HepG2 (cell line): ENCODE measurements around the gene COG5. TPM values are rescaled to one million over a fixed set of nuclear protein-coding genes. Genes with fewer than 3 reads are reported as not detected.

ENCODE experiments used
- ATF3 ChIP-seq: sonication (generic); formaldehyde crosslinking; IDR thresholded peaks from 2 replicates; pipeline ENCODE4 v1.4.0; 2020; ENCODE audit warnings: missing genetic modification reagents
- ELF4 ChIP-seq: sonication (generic); formaldehyde crosslinking; IDR thresholded peaks from 2 replicates; pipeline ENCODE4 v1.5.0; 2020; ENCODE audit warnings: missing genetic modification reagents, mild to moderate bottlenecking, moderate library complexity, borderline replicate concordance
- IRF9 ChIP-seq: sonication (generic); formaldehyde crosslinking; IDR thresholded peaks from 2 replicates; pipeline ENCODE4 v1.8.0; 2022; ENCODE audit warnings: missing genetic modification reagents, mild to moderate bottlenecking, borderline replicate concordance
- KDM2A ChIP-seq: sonication (generic); formaldehyde crosslinking; IDR thresholded peaks from 2 replicates; pipeline ENCODE4 v1.4.0; 2020; ENCODE audit warnings: low read depth, missing genetic modification reagents, borderline replicate concordance
- MLLT10 ChIP-seq: sonication (generic); formaldehyde crosslinking; IDR thresholded peaks from 2 replicates; pipeline ENCODE4 v1.4.0; 2020; ENCODE audit warnings: missing genetic modification reagents
- NFIB ChIP-seq: sonication (generic); formaldehyde crosslinking; IDR thresholded peaks from 2 replicates; pipeline ENCODE4 v1.9.0; 2021; ENCODE audit warnings: missing genetic modification reagents, mild to moderate bottlenecking, borderline replicate concordance
- PAXIP1 ChIP-seq: sonication (generic); formaldehyde crosslinking; conservative IDR thresholded peaks from 2 replicates; pipeline ENCODE4 v1.4.0; 2020; ENCODE audit warnings: mild to moderate bottlenecking, missing genetic modification reagents, moderate library complexity
- RFX3 ChIP-seq: IDR thresholded peaks from 2 replicates; pipeline ENCODE4 v1.6.1; 2016; ENCODE audit warnings: missing biosample characterization, missing genetic modification reagents
- SCMH1 ChIP-seq: sonication (generic); formaldehyde crosslinking; IDR thresholded peaks from 2 replicates; pipeline ENCODE4 v1.9.0; 2021; ENCODE audit warnings: missing genetic modification reagents, mild to moderate bottlenecking, borderline replicate concordance
- ZBTB33 ChIP-seq: sonication (generic); formaldehyde crosslinking; IDR thresholded peaks from 2 replicates; pipeline ENCODE4 v1.4.0; 2020; ENCODE audit warnings: missing genetic modification reagents
- ZBTB44 ChIP-seq: sonication (generic); formaldehyde crosslinking; IDR thresholded peaks from 2 replicates; pipeline ENCODE4 v1.4.0; 2020; ENCODE audit warnings: missing genetic modification reagents
- ZFP82 ChIP-seq: sonication (generic); formaldehyde crosslinking; IDR thresholded peaks from 2 replicates; pipeline ENCODE4 v1.5.1; 2020; ENCODE audit warnings: mild to moderate bottlenecking, missing genetic modification reagents, borderline replicate concordance
- ZNF713 ChIP-seq: sonication (generic); formaldehyde crosslinking; IDR thresholded peaks from 2 replicates; pipeline ENCODE4 v1.4.0; 2020; ENCODE audit warnings: mild to moderate bottlenecking, missing genetic modification reagents
- ZNF792 ChIP-seq: IDR thresholded peaks from 2 replicates; pipeline ENCODE4 v1.6.1; 2016
- polyA plus RNA-seq, 8 experiments: library from polyadenylated mRNA; depleted of rRNA in 3 of 8; stranded (reverse) in 7 of 8; unstranded in 1 of 8; fragments of >200 nt; fragmentation: Illumina TruSeq in 4 of 8; extraction: Trizol in 4 of 8; gene quantifications; 2 replicates each; pipeline versions ENCODE4 v1.2.1 to v1.2.3, GENCODE V29; 2011 to 2016; ENCODE audit warnings: low read depth in 4 of 8, missing spikeins in 1 of 8, mixed read lengths in 1 of 8; ENCODE audit not compliant: insufficient read depth in 1 of 8
- total RNA-seq, 5 experiments: library from RNA; depleted of rRNA; stranded (reverse); fragments of >200 nt; fragmentation: Illumina TruSeq; extraction: Trizol; gene quantifications; 2 replicates each; pipeline ENCODE4 v1.2.3, GENCODE V29; 2016; ENCODE audit warnings: low read depth in 1 of 5
- TF ChIP-seq, protein P1 (sequence below): IDR thresholded peaks from 2 replicates; pipeline ENCODE4 v1.4.0; 2020; ENCODE audit warnings: mild to moderate bottlenecking, missing genetic modification reagents

COG5 gene
- total and polyA plus RNA-seq, 2 of the 13 experiments (the other 11 are each of a cell fraction or from before 2014, with no cell fraction given): 20.4 to 31.3 TPM

DNA sequence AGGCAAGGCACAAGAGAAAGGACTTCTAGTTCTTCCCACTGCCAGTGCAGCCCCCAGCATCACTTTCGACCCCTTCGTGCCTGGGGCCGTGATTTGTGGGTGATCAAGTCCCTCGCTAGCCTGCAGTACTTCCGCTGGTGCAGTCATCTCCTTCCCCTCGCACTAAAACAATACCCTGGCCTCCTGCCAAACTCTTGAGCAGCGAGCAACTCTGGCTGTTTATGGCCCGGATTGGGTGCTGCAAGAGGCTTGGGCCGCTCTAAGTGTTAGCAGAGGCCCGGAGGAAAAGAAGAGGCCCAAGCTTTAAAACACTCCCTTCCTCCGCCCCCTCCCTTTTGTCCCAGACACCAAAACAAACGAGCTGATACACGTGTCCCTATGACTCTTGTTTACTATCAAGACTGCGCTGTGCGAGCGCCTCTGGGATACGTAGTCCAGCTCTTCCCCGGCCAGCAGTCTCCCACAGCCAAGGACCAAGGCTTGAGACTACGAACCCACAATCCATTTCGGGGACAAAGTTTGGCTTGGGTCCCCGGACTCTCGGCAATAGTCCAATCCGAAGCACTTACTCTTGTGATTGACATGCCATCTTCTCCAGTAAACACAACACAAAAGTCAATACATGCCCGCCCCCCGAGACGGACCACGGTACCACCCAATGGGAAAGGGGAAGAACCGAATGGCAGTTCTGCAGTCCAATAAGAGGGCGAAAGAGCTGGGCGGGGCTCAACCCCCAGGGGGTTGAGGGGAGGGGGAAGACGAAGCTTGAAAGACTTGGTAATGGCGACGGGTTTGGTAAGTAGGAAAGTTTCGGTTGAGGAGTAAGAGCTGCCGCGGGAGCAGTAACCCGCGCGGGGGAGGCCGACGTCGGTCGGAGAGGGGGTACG, 395.2 kb downstream of the COG5 start, which contains the start of gene HBP1 (continued):
- 0 out of 2 replicates have a peak, but pooled peaks have one; percentile 13 for TF ChIP-seq PAXIP1 (CRISPR knock-in tag)
- TF ChIP-seq RFX3: no peak
- no peak; the same call in 1 of the 2 replicates for TF ChIP-seq IRF9
- TF ChIP-seq, protein P1, sequence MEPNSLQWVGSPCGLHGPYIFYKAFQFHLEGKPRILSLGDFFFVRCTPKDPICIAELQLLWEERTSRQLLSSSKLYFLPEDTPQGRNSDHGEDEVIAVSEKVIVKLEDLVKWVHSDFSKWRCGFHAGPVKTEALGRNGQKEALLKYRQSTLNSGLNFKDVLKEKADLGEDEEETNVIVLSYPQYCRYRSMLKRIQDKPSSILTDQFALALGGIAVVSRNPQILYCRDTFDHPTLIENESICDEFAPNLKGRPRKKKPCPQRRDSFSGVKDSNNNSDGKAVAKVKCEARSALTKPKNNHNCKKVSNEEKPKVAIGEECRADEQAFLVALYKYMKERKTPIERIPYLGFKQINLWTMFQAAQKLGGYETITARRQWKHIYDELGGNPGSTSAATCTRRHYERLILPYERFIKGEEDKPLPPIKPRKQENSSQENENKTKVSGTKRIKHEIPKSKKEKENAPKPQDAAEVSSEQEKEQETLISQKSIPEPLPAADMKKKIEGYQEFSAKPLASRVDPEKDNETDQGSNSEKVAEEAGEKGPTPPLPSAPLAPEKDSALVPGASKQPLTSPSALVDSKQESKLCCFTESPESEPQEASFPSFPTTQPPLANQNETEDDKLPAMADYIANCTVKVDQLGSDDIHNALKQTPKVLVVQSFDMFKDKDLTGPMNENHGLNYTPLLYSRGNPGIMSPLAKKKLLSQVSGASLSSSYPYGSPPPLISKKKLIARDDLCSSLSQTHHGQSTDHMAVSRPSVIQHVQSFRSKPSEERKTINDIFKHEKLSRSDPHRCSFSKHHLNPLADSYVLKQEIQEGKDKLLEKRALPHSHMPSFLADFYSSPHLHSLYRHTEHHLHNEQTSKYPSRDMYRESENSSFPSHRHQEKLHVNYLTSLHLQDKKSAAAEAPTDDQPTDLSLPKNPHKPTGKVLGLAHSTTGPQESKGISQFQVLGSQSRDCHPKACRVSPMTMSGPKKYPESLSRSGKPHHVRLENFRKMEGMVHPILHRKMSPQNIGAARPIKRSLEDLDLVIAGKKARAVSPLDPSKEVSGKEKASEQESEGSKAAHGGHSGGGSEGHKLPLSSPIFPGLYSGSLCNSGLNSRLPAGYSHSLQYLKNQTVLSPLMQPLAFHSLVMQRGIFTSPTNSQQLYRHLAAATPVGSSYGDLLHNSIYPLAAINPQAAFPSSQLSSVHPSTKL (CRISPR knock-in tag): no peak; the same call in 1 of the 2 replicates
- TF ChIP-seq KDM2A: peak; percentile 24; the same call in 1 of the 2 replicates
- no peak for TF ChIP-seq NFIB (CRISPR knock-in tag)
- TF ChIP-seq MLLT10 (CRISPR knock-in tag): no peak
- peak; percentile 14; the same call in 1 of the 2 replicates for TF ChIP-seq ATF3
- TF ChIP-seq ZNF713: no peak
- TF ChIP-seq ZBTB33 (CRISPR knock-in tag): no peak
- no peak for TF ChIP-seq SCMH1 (CRISPR knock-in tag)
- TF ChIP-seq ZBTB44 (CRISPR knock-in tag): no peak
- no peak for TF ChIP-seq ZFP82 (CRISPR knock-in tag)
- TF ChIP-seq ZNF792: peak; percentile 20; the same call in 1 of the 2 replicates
- no peak for TF ChIP-seq ELF4 (CRISPR knock-in tag)
